Measurements from ENCODE around the gene CHI3L1.

Gene CHI3L1

GRCh38 chr1:203204756-203205155, 18.3 kb upstream of the CHI3L1 start:
- DNase-seq: no peak

- DNase-seq: no peak
Measured at GRCh38 chr1:203202431-203203245, 16.1 kb upstream of the CHI3L1 start.

GRCh38 chr1:203201516-203202205, 15.2 kb upstream of the CHI3L1 start:
- DNase-seq: no peak

- no peak for DNase-seq
Measured at GRCh38 chr1:203200916-203201315, 14.4 kb upstream of the CHI3L1 start.

GRCh38 chr1:203199816-203200571, 13.5 kb upstream of the CHI3L1 start:
- no peak for DNase-seq

GRCh38 chr1:203199481-203199815, 12.9 kb upstream of the CHI3L1 start:
- DNase-seq: no peak

- no peak for DNase-seq
Measured at GRCh38 chr1:203199002-203199401, 12.5 kb upstream of the CHI3L1 start.

- DNase-seq: no peak
Measured at GRCh38 chr1:203197625-203198024, 11.1 kb upstream of the CHI3L1 start.

GRCh38 chr1:203196371-203196770, 9.9 kb upstream of the CHI3L1 start:
- no peak for DNase-seq

GRCh38 chr1:203190949-203191348, 4.4 kb upstream of the CHI3L1 start:
- no peak for DNase-seq

- no peak for DNase-seq
Measured at GRCh38 chr1:203189951-203190352, 3.4 kb upstream of the CHI3L1 start.

- DNase-seq: no peak
Measured at GRCh38 chr1:203188686-203189232, 2.3 kb upstream of the CHI3L1 start.

- DNase-seq: no peak
Measured at GRCh38 chr1:203187689-203188264, 1.3 kb upstream of the CHI3L1 start.

- DNase-seq: no peak
Measured at GRCh38 chr1:203187304-203187685, 791 bp upstream of the CHI3L1 start.

GRCh38 chr1:203186091-203186445, 436 bp downstream of the CHI3L1 start:
- DNase-seq: no peak

GRCh38 chr1:203185585-203185984, 919 bp downstream of the CHI3L1 start:
- no peak for DNase-seq

- DNase-seq: no peak
Measured at GRCh38 chr1:203185061-203185461, 1.4 kb downstream of the CHI3L1 start.

GRCh38 chr1:203184467-203184866, 2.0 kb downstream of the CHI3L1 start:
- no peak for DNase-seq

GRCh38 chr1:203183828-203184227, 2.7 kb downstream of the CHI3L1 start:
- DNase-seq: no peak

GRCh38 chr1:203182387-203182953, 4.0 kb downstream of the CHI3L1 start:
- DNase-seq: no peak

- no peak for DNase-seq
Measured at GRCh38 chr1:203181586-203182386, 4.7 kb downstream of the CHI3L1 start.

Data from NCI-H1930 (cell line).